ENCODE data around the gene PRDM5.

PRDM5 gene

DNA sequence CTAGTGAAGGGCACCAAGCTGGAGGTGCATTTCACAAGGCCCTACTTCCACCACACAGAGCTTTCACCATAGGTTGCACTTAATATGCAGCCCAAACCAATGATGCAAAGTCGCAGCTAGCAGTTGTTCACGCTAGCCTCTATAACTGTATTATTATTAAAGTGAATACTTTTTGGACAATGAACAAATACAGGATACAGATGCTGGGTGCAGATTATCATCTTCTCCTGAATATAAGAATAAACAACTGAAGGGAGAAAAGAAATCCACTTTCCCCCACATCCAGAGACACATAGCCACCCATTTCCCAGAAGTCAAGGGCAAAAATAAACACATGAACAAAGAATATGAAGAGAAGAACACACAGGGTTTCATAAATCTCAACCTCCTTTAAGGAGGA, 107.2 kb downstream of the PRDM5 start:
- DNase-seq: no peak

DNA sequence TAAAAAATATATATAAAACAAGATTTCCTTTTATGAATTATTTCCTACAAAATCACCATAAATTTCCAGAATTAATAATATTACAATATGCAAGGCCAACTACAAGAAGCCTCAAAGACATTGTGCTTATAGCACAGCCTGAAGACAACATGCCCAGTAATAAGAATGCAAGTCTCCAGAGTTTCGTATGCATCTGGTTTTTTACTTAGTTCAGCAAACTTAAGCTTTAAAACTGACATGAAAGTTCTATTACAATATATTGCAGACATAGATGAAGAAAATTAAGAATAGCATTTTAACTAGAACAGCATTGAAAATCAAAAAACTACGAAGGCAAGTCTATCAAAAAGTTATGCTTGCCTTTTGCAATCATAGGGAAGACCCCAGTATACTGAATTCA, 107.6 kb downstream of the PRDM5 start:
- no peak for DNase-seq

- no peak for DNase-seq
Observed at GRCh38 chr4:120812216-120812615, 110.3 kb downstream of the PRDM5 start.

DNA sequence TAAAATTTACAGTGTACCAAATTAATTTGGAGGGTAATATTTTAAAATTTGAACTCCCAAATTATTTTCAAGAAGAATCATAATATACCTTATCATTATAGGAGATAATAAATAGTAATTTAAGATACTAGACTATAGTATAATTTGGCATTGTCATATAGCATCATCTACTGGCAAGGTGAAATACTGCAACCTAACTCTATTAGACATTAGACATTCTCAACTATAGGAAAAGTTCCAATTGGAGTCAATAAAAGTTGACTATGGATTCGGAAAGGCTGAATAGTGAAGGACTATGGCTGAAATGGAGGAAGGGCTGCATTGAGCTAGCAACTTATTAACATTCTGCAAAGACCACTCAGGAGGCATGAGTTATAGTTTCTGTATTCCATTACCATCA, 113.0 kb downstream of the PRDM5 start:
- DNase-seq: no peak

GRCh38 chr4:120808475-120809141, 113.9 kb downstream of the PRDM5 start:
- DNase-seq: no peak

GRCh38 chr4:120801137-120801758, 121.3 kb downstream of the PRDM5 start:
- no peak for DNase-seq

GRCh38 chr4:120798570-120798969, 124.0 kb downstream of the PRDM5 start:
- DNase-seq: no peak

DNA sequence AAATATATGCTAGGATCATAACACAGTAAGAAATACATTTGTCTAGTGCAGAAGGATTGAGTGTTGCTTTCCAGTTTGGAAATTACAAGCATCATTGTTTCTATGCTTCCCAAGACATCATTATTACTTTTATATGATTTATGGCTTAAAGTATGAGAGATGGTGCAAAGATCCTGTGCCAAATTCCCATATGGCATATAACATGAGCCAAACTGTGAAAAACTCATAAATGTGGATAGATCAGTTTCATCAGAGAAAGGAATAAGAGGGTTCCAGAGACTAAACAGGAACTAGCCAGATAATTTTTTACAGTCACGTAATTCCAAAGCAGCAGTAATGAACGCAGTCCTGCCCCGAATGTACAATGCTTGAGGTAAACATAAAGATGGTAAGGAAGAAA, 126.3 kb downstream of the PRDM5 start:
- no peak for DNase-seq

GRCh38 chr4:120785202-120785601, 137.3 kb downstream of the PRDM5 start:
- DNase-seq: no peak

DNA sequence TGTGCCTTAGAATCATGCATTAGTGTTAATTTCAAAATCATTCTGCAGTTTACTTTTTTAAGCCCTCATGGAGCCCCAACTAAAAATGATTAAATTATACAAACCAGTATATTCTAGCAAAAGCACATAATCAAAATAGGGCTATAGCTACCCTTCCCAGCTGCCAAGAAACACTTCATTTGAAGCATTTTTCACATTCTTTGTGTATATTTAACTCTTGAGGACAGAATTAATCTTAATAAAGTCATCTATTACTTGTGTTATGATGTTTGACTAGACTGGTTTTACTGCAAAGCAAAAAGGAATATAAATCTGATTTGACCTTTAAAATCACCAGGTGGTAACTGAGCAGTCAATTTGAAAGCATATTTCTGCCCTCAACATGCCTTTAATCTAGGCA, 145.1 kb downstream of the PRDM5 start:
- DNase-seq: no peak

DNA sequence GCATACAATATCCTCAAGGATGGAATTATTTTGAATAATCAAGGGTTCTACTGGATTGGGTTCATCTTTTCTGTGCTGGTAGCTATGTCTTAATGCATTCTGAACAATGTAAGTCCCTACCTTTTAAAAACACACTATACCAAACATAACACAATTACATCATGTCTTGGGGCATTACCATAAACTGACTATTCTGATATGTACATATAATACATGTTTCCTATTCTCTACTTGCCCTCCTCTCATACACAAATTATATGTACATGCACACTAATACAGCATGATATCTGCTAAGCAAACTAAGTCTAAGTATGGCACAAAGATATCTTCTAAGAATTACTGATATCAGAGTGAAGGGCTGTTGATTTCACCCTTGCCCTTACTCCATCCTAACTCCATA, 147.1 kb downstream of the PRDM5 start:
- no peak for DNase-seq

- no peak for DNase-seq
Observed at GRCh38 chr4:120773641-120774040, 148.9 kb downstream of the PRDM5 start.

- DNase-seq: no peak
Observed at GRCh38 chr4:120771907-120772306, 150.6 kb downstream of the PRDM5 start.

DNA sequence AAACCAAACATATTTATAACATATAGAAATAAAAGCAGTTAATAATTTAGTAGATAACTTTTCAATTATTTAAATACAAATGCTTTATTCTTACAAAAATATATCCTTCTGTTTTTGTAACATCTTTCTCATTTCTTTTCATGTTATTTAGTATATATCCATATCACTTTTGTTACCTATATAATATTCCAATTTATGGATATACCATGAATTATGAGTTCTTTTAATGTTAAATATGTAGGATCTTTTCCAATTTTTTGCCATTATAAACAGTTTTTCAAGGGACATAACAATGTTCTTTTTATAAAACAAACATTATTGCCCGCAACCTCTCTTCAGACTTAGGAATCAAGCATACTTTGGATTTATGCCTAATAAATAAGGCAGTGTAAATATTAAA, 151.6 kb downstream of the PRDM5 start:
- DNase-seq: no peak

DNA sequence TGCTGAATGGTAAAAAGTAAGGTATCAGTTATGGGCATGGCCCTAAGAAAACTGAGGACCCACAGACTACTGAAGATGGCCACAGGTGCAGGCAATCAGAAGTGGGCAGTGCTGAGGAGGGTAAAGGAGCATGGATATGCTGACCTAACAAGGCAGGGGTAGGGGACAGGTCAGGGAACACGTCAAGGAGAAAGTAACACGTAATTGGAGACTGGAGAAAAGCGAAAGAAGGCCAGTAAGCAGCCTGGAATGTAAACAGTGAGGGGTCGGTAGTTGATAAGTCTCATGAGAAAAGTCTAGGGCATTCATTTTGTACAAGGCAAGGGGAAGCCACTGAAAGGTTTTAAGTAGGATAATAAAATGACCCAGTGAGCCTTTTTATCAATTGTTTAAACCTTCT, 153.3 kb downstream of the PRDM5 start:
- peak in 1 of 2 experiments; percentile 2 for DNase-seq

- DNase-seq: no peak
Observed at GRCh38 chr4:120765260-120765680, 157.3 kb downstream of the PRDM5 start.

GRCh38 chr4:120763650-120764049, 158.9 kb downstream of the PRDM5 start:
- no peak for DNase-seq

DNA sequence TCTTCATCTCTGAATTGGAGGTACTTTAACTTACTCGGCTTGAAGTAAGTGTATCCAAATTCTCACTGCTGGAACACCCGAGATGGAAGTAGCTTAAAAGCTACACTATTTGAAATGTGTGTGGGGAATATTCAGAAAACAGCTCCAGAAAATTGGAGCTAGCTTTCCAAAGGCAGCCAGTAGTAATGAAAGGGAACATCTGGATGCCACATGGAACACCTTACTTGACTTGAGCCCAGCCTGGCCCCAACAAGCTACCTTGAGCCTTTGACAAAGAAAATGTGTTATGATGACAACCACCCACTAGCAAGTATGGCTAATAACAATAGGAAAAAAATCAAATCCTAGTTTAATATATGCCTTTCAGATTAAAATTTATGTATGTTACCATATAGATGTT, 161.5 kb downstream of the PRDM5 start:
- no peak for DNase-seq

DNA sequence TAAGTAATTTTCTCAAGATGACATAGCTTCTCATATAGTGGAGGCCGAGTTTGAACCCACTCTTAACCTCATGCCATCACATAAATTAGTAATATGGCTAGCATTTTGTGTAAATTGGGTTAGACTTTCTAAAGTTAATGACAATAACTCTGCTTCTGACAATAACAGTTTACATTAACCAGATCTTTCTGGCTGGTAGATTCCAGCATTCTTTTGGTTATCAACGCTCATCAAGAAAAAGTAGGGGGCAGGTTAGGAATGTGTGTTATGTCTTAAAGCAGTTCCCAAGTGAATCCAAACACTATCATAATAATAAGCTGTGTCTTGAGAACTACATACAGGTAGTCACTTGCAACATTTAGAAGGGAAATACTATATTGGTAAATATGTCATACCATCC, 162.5 kb downstream of the PRDM5 start:
- no peak for DNase-seq

DNA sequence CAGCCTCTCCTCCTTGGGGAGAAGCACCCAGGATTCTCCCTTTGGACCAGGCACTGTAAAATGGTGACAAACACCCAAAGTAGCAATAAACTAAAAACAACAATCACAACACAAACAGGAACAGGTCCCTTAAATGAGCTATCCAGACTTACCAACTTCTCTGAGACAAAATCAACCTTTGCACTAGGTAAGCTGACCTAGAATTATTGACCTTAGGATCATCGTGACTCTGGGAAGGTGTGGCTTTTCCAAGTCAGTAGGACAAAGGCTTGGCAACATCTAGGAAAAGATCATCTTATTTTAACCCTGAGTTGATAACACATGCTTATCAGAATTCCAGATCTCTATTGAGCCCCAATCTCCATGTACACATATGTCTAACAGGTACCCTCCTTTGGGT, 166.7 kb downstream of the PRDM5 start:
- DNase-seq: no peak

DNA sequence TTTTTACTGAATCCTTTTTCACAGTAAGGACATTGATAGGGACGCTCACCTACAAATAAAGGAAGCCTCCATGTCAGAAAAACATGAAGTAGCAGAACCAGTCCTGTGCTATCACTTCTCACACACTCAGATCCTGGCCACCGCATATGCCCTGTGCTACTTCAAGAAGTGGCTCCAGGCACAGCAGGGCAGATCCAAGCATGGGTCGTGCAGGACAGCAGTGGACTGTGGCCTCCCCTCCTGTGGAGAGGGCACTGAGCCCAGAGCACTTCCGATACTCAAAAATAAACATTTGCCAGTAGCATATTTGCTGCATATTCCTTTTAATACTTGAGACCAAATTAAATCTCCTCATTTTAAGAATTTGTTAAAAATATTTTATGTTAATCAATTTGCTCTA, 167.9 kb downstream of the PRDM5 start:
- DNase-seq: no peak

- no peak for DNase-seq
Observed at GRCh38 chr4:120753854-120754253, 168.7 kb downstream of the PRDM5 start.

- no peak for DNase-seq
Observed at GRCh38 chr4:120750152-120750525, 172.4 kb downstream of the PRDM5 start.

DNA sequence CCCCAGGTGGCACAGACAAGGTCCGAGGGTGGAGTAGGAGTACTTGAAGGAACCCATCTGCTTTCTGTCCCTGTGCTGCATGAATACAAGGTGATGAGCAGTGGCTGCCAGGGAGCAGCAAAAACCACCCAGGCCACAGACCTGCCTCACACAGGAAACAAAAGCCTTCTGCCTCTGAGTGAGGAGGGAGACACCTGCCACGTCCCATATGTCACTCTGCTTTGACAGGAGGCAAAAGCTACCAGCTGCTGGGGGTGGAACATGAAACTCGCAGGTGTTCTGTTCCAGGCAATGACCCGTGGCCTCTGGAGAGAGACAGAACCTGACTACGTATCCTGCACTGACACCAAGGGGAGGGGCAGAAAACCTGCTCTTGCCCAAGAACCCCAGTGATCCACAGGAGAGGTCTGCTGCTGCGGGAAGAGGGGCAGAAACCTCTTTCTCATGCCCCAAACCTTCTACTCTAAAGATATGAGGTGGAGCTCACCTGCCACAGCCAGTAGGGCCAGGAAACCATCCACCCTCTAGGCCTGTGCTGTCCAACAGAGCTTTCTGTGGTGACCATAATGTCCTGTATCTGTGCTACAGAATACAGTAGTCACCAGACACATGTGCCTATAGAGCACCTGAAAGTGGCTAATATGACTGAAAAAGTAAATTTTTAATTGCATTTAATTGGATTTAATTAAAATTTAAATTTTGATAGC, 172.9 kb downstream of the PRDM5 start:
- no peak for DNase-seq

Measured in SW 1271 (cell line).